ENCODE results near the gene KDELR1.

Gene KDELR1

GRCh38 chr19:48341515-48342413 is 49.6 kb downstream of the KDELR1 start:
- FAIRE-seq, result no peak

GRCh38 chr19:48340995-48341394 is 50.4 kb downstream of the KDELR1 start:
- FAIRE-seq, result no peak

GRCh38 chr19:48338802-48339503 is 52.4 kb downstream of the KDELR1 start:
- FAIRE-seq, result no peak

DNA sequence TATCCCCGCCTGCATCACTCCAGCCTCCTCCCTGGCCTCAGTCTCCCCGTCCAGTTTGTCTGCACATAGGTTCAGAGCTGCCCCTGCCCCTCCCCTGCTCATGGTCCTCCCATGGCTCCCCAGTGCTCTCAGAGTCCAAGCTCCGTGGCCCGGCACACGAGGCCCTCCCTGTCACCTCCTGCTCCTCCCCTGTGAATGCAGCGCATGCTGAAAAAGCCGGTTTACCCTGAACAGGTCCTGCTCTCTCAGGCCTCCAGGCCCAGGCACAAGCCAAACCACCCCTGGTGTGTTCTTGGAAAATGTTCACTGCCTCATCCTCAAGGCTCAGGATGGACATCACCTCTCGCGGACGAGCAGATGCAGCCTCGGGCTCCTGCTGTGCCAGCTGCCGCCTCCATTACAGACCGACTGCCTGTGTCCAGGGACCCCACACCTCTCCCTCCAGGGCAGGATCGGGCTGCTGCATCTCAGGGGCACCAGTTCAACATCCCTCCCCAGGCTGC is 53.0 kb downstream of the KDELR1 start:
- FAIRE-seq, result no peak

GRCh38 chr19:48333467-48334384 is 57.6 kb downstream of the KDELR1 start:
- FAIRE-seq, result no peak

- peak; percentile 86 for FAIRE-seq
These were observed 58.5 kb downstream of the KDELR1 start for GRCh38 chr19:48332662-48333466.

All from endometrium (tissue), 2 donors.